Measurements from ENCODE around the gene PIK3AP1.
"Not testable (repeated sequence)": the region's sequence is repeated elsewhere in the genome, so short reads cannot be mapped to it uniquely, and the experiment has no call there.

The PIK3AP1 gene

GRCh38 chr10:96720422-96721206, at the start of gene PIK3AP1:
TSS of gene PIK3AP1 (minus strand) at chr10:96720514. CDS start at chr10:96720394, 120 bp downstream.
- peak in 1 of 3 donors; percentile 40 for DNase-seq (ENCODE audit: low read depth in 3 of 3)

- no peak for DNase-seq (ENCODE audit: low read depth in 3 of 3)
Measured at GRCh38 chr10:96768136-96768535, 47.8 kb upstream of the PIK3AP1 start.

- no peak for DNase-seq (ENCODE audit: low read depth in 3 of 3)
Measured at GRCh38 chr10:96767611-96768010, 47.3 kb upstream of the PIK3AP1 start.

GRCh38 chr10:96765406-96766240, 45.3 kb upstream of the PIK3AP1 start:
- peak; percentile 56 to 71 (median 59) for DNase-seq (ENCODE audit: low read depth in 3 of 3)

- no peak for DNase-seq (ENCODE audit: low read depth in 3 of 3)
Measured at GRCh38 chr10:96764425-96765060, 44.2 kb upstream of the PIK3AP1 start.

- DNase-seq (ENCODE audit: low read depth in 3 of 3), result no peak
Measured at GRCh38 chr10:96758423-96758822, 38.1 kb upstream of the PIK3AP1 start.

GRCh38 chr10:96756111-96756903, 36.0 kb upstream of the PIK3AP1 start:
- DNase-seq (ENCODE audit: low read depth in 3 of 3), result no peak

- no peak for DNase-seq (ENCODE audit: low read depth in 3 of 3)
Measured at GRCh38 chr10:96753956-96754355, 33.6 kb upstream of the PIK3AP1 start.

- no peak for DNase-seq (ENCODE audit: low read depth in 3 of 3)
Measured at GRCh38 chr10:96752375-96752774, 32.1 kb upstream of the PIK3AP1 start.

GRCh38 chr10:96750316-96750715, 30.0 kb upstream of the PIK3AP1 start:
- DNase-seq (ENCODE audit: low read depth in 3 of 3), result not testable (repeated sequence)

- peak in 1 of 3 donors; percentile 3 for DNase-seq (ENCODE audit: low read depth in 3 of 3)
Measured at GRCh38 chr10:96747734-96748550, 27.6 kb upstream of the PIK3AP1 start.

GRCh38 chr10:96746503-96746902, 26.2 kb upstream of the PIK3AP1 start:
- DNase-seq (ENCODE audit: low read depth in 3 of 3), result no peak

- DNase-seq (ENCODE audit: low read depth in 3 of 3), result no peak
Measured at GRCh38 chr10:96745950-96746349, 25.6 kb upstream of the PIK3AP1 start.

- DNase-seq (ENCODE audit: low read depth in 3 of 3), result no peak
Measured at GRCh38 chr10:96743988-96744585, 23.8 kb upstream of the PIK3AP1 start.

GRCh38 chr10:96741557-96741956, 21.2 kb upstream of the PIK3AP1 start:
- DNase-seq (ENCODE audit: low read depth in 3 of 3), result not testable (repeated sequence)

GRCh38 chr10:96740579-96741281, 20.4 kb upstream of the PIK3AP1 start:
- no peak for DNase-seq (ENCODE audit: low read depth in 3 of 3)

- DNase-seq (ENCODE audit: low read depth in 3 of 3), result no peak
Measured at GRCh38 chr10:96740141-96740540, 19.8 kb upstream of the PIK3AP1 start.

- not testable (repeated sequence) for DNase-seq (ENCODE audit: low read depth in 3 of 3)
Measured at GRCh38 chr10:96737307-96737902, 17.1 kb upstream of the PIK3AP1 start.

- no peak for DNase-seq (ENCODE audit: low read depth in 3 of 3)
Measured at GRCh38 chr10:96724621-96725020, 4.3 kb upstream of the PIK3AP1 start.
